Common myeloid progenitor, CD34-positive (primary cell): Measurements from ENCODE around the gene CHD9NB.
"Not testable (repeated sequence)": the region's sequence is repeated elsewhere in the genome, so short reads cannot be mapped to it uniquely, and the experiment has no call there.

Experiments used
- CTCF ChIA-PET: fragments of 350-600 bp; sonication (Branson Sonifier 250); formaldehyde crosslinking; loops from one replicate; lab custom pipeline; 2021; ENCODE audit warnings: antibody characterized with exemption; lab: Charles Lee
- POLR2A ChIA-PET: fragments of 350-600 bp; sonication (Branson Sonifier 250); formaldehyde crosslinking; loops from one replicate; lab custom pipeline; 2021; ENCODE audit warnings: antibody characterized with exemption; lab: Charles Lee
- DNase-seq, 3 donors: peaks; one replicate each; pipeline versions ENCODE4 v3.0.0 to v3.0.0-alpha.2; 2013
- H3K27ac ChIP-seq, 2 experiments: 1 replicate in 1 of 2; 2 replicates in 1 of 2; pipeline ENCODE4 v1.7.0; 2013; ENCODE audit warnings: inconsistent platforms in 2 of 2, low read length in 2 of 2, mild to moderate bottlenecking in 2 of 2, low read depth in 1 of 2, moderate library complexity in 1 of 2; ENCODE audit not compliant: severe bottlenecking in 2 of 2, insufficient read depth in 1 of 2, poor library complexity in 1 of 2
- H3K27me3 ChIP-seq, 5 experiments: replicated peaks in 2 of 5; 1 replicate in 3 of 5; 2 replicates in 2 of 5; pipeline versions ENCODE4 v1.6.1 to v1.7.0; 2013; ENCODE audit warnings: low read length in 4 of 5, mild to moderate bottlenecking in 2 of 5, moderate library complexity in 2 of 5, inconsistent platforms in 1 of 5; ENCODE audit not compliant: insufficient read depth in 5 of 5, control insufficient read depth in 4 of 5
- H3K36me3 ChIP-seq, 4 experiments: 1 replicate in 2 of 4; 2 replicates in 2 of 4; pipeline versions ENCODE4 v1.6.1 to v1.7.0; 2013; ENCODE audit warnings: low read length in 3 of 4, control low read depth in 1 of 4, mild to moderate bottlenecking in 1 of 4; ENCODE audit not compliant: control insufficient read depth in 4 of 4, insufficient read depth in 4 of 4
- H3K4me1 ChIP-seq, 4 experiments: 1 replicate in 3 of 4; 2 replicates in 1 of 4; pipeline versions ENCODE4 v1.6.1 to v1.7.1; 2013; ENCODE audit warnings: low read length in 3 of 4, mild to moderate bottlenecking in 3 of 4, control low read depth in 1 of 4, inconsistent platforms in 1 of 4, moderate library complexity in 1 of 4; ENCODE audit not compliant: control insufficient read depth in 4 of 4, insufficient read depth in 4 of 4; ENCODE audit errors: control extremely low read depth in 1 of 4
- H3K4me3 ChIP-seq, 7 experiments: 1 replicate in 4 of 7; 2 replicates in 3 of 7; pipeline versions ENCODE4 v1.5.1 to v1.7.0; 2013; ENCODE audit warnings: mild to moderate bottlenecking in 7 of 7, low read length in 6 of 7, moderate library complexity in 6 of 7, inconsistent platforms in 2 of 7, low read depth in 2 of 7, control low read depth in 1 of 7; ENCODE audit not compliant: insufficient read depth in 4 of 7, control insufficient read depth in 1 of 7; ENCODE audit errors: extremely low read depth in 1 of 7
- H3K9me3 ChIP-seq, 5 experiments: 1 replicate in 4 of 5; 2 replicates in 1 of 5; pipeline versions ENCODE4 v1.6.1 to v1.7.1; 2013; ENCODE audit warnings: low read length in 4 of 5, mild to moderate bottlenecking in 2 of 5, inconsistent platforms in 1 of 5, low read depth in 1 of 5, moderate library complexity in 1 of 5; ENCODE audit not compliant: control insufficient read depth in 4 of 5, insufficient read depth in 2 of 5; ENCODE audit errors: control extremely low read depth in 1 of 5
- WGBS: methylation state at CpG from one replicate; pipeline ENCODE4 v1.1.5; 2013; ENCODE audit not compliant: insufficient coverage; 5-methylcytosine and 5-hydroxymethylcytosine counted together

The CHD9NB gene

DNA sequence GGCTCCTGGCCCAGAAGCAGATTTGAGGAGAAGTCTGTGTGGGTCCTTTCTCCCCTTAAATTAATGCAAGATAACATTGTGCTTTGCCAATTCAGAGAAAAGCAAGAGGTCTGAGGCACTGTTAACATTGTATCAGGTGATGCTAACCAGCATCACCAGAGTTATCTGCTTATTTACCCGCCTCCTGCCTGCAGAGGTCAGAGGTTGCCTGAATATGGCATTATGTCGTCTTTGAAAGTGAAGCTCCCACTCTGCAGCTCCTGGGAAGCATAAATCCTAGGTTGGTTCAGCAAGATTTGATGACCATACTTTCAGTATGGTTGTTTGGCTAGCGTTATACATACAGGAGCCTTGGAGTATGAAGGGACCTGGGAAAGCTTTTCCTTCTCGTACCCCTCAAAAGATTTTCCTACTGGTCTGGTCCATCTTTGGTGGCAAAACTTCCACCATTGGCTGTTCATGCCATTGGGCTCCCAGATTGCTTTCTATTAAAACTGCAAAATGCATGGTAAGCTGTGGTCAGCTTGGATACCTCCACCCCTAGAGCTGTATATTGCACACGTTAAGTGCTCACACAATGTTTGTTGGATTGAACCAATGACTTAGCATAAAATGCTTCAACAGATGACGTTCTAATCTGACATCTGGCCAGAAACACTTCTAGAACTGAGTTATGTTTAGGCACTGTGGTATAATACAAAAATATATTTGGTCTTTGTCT lies 26.2 kb upstream of the CHD9NB start:
- H3K36me3 ChIP-seq: peaks cover 0 to 5% (median 1%) of the 10 kb centered on the region in 4 experiments

DNA sequence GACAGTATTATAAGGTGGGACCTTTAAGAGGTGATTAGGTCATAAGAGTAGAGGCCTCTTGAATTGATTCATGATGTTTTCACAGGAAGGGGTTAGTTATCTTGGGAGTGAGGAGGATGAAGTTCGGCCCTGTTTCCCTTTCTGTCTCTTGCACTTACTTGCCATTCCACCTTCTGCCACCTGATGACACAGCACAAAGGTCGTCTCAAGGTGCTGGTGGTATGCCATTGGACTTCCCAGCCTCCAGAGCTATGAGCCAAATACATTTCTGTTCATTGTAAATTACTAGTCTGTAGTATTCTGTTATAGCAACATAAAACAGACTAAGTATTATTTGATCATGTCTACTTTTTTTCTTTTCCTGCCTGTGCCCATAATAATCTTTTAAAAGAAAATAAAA lies 25.6 kb upstream of the CHD9NB start:
- peaks cover 0 to 5% (median 3%) of the 10 kb centered on the region in 5 experiments for H3K9me3 ChIP-seq
- POLR2A ChIA-PET: no interaction called here
- WGBS: no CpG with 5 or more reads among the region's 2 CpGs
- DNase-seq: no peak
- H3K27ac ChIP-seq: no peak overlapping the region
- peaks cover 0 to 3% (median 0%) of the 10 kb centered on the region in 4 experiments for H3K4me1 ChIP-seq
- CTCF ChIA-PET: interaction anchor here (0.9 to 3.7 kb wide), 9 partner anchors 9 to 77 kb away, joined by 3 to 23 read pairs (median 4); partner anchors contain the start of gene CHD9
- H3K27me3 ChIP-seq: no peaks in the 10 kb centered on the region
- no peak overlapping the region for H3K4me3 ChIP-seq
- peaks cover 0 to 5% (median 1%) of the 10 kb centered on the region in 4 experiments for H3K36me3 ChIP-seq

More for the DNA sequence above, 26.2 kb upstream of the CHD9NB start:
- no peak overlapping the region for H3K4me3 ChIP-seq
- peaks cover 0 to 5% (median 3%) of the 10 kb centered on the region in 5 experiments for H3K9me3 ChIP-seq
- ChIA-PET CTCF (interaction anchor here (1.0 to 3.7 kb wide), 12 partner anchors 10 to 76 kb away, joined by 3 to 23 read pairs (median 4); partner anchors contain the start of gene CHD9), POLR2A (interaction anchor here (0.9 kb wide), 1 partner anchor 15 kb away, joined by 3 read pairs; no protein-coding TSS in a partner anchor)
- H3K27ac ChIP-seq: no peak overlapping the region
- no peaks in the 10 kb centered on the region for H3K27me3 ChIP-seq
- peak in 2 of 3 donors; percentile 46 to 58 for DNase-seq
- H3K4me1 ChIP-seq: peaks cover 0 to 3% (median 0%) of the 10 kb centered on the region in 4 experiments
- 81% methylated on average over 5 of the region's 6 CpGs for WGBS

DNA sequence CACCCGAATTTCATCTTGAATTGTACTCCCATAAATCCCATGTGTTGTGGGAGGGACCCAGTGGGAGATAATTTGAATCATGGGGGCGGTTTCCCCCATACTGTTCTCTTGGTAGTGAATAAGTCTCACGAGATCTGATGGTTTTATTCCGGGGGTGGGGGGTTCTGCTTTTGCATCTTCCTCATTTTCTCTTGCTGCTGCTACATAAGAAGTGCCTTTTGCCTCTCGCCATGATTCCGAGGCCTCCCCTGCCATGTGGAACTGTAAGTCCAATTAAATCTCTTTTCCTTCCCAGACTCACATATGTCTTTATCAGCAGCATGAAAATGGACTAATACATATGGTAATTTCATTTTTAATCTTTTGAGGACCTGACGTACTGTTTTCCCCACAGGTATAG lies 22.8 kb upstream of the CHD9NB start:
- WGBS: 100% methylated on average over 1 of the region's 7 CpGs
- H3K27ac ChIP-seq, H3K9me3 ChIP-seq, H3K27me3 ChIP-seq, POLR2A ChIA-PET, H3K4me3 ChIP-seq, H3K36me3 ChIP-seq: not testable (repeated sequence)
- peaks cover 4 to 26% (median 17%) of the 10 kb centered on the region in 4 experiments for H3K4me1 ChIP-seq
- CTCF ChIA-PET: interaction anchor here (1.1 to 1.4 kb wide), 3 partner anchors 16 to 132 kb away, joined by 3 read pairs; no protein-coding TSS in a partner anchor
- peak in 2 of 3 donors; percentile 41 to 50 for DNase-seq

DNA sequence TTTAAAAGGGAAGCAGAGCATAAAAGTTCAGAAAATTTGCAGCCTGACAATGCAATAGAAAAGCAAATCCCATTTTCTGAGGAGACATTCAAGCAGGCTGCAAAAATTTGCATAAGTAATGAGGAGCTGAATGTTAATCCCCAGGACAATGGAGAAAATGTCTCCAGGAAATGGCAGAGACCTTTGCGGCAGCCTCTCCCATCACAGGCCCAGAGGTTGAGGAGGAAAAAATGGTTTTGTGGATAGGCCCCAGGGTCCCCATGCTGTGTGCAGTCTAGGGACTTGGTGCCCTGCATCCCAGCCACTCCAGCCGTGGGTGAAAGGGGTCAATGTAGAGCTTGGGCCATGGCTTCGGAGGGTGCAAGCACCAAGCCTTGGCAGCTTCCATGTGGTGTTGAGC lies 21.6 kb upstream of the CHD9NB start:
- CTCF ChIA-PET: interaction anchor here (0.7 to 1.4 kb wide), 2 partner anchors 25 to 133 kb away, joined by 3 read pairs; no protein-coding TSS in a partner anchor
- H3K9me3 ChIP-seq, H3K36me3 ChIP-seq, H3K27ac ChIP-seq, H3K4me3 ChIP-seq, DNase-seq, POLR2A ChIA-PET, H3K27me3 ChIP-seq: not testable (repeated sequence)
- H3K4me1 ChIP-seq: peaks cover 4 to 33% (median 20%) of the 10 kb centered on the region in 4 experiments
- WGBS: 92% methylated on average over 3 of the region's 3 CpGs

DNA sequence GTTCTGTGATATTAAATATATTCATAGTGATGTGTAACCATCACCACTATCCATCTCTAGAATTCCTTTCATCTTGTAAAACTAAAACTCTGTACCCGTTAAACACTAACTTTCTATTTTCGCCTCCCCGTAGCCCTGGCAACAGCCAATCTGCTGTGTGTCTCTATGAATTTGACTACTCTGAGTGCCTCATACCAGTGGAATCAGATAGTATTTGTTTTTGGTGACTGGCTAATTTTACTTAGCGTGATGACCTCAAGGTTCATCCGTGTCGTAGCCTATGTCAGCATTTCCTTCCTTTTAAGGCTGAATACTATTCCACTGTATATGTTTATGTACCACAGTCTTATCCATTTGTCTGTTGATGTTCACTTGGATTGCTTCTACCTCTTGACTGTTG lies 20.3 kb upstream of the CHD9NB start:
- no peaks in the 10 kb centered on the region for H3K27me3 ChIP-seq
- POLR2A ChIA-PET: no interaction called here
- CTCF ChIA-PET: no interaction called here
- peaks cover 4 to 36% (median 26%) of the 10 kb centered on the region in 4 experiments for H3K4me1 ChIP-seq
- DNase-seq: no peak
- no peak overlapping the region for H3K4me3 ChIP-seq
- peaks cover 0 to 10% (median 3%) of the 10 kb centered on the region in 4 experiments for H3K36me3 ChIP-seq
- WGBS: no CpG with 5 or more reads among the region's 6 CpGs
- H3K27ac ChIP-seq: peak overlapping the region in 1 of 2 experiments; percentile 79
- H3K9me3 ChIP-seq: peaks cover 0 to 5% (median 3%) of the 10 kb centered on the region in 5 experiments

DNA sequence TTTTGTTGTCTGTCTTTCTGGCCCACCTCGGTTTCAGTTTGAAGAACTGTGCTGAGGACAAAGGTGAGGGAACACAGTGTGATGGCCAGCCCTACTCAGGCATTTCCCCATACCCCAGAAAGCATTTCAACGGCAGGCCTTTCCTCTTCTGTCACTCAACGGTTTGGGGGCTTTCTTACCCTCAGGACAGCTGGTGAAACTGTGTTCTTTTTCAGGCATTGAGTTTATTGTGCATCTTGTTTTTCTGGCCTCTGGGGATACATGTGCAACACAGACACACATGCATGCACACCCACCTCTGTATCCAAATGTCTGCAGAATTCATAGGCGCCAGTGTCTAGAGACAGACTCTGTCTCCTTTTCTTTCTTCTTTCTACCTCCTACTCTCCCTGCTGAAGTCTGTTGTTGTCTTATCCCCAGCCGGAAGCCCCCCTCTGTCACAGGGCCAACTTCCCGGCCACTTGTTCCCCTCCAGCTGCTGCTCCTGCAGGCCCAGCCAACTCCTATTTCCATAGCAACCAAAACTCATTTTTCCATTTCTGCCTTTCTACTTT lies 19.1 kb upstream of the CHD9NB start:
- 0% methylated on average over 6 of the region's 6 CpGs for WGBS
- peak; percentile 36 to 83 (median 78) for DNase-seq
- Histone ChIP-seq H3K9me3 (peaks cover 0 to 5% (median 3%) of the 10 kb centered on the region in 5 experiments), H3K36me3 (peaks cover 0 to 11% (median 5%) of the 10 kb centered on the region in 4 experiments), H3K27ac (peak overlapping the region; percentile 46 to 79), H3K27me3 (no peaks in the 10 kb centered on the region), H3K4me1 (peaks cover 4 to 38% (median 28%) of the 10 kb centered on the region in 4 experiments), H3K4me3 (peak overlapping the region in 6 of 7 experiments; percentile 42 to 73 (median 62))
- ChIA-PET POLR2A (interaction anchor here (0.8 to 1.1 kb wide), 2 partner anchors 9 to 28 kb away, joined by 3 to 5 read pairs; no protein-coding TSS in a partner anchor), CTCF (interaction anchor here (0.8 to 1.8 kb wide), 6 partner anchors 11 to 159 kb away, joined by 3 to 6 read pairs (median 3); no protein-coding TSS in a partner anchor)
